ENCODE measurements around the gene RERE. TPM values are rescaled to one million over a fixed set of nuclear protein-coding genes. Genes with fewer than 3 reads are reported as not detected.

The RERE gene
- total RNA-seq, 1 experiment from 2014 or later: 161 TPM

GRCh38 chr1:8518490-8518801 lies 299.0 kb downstream of the RERE start:
- TF ChIP-seq TEAD1 (CRISPR knock-in tag; IDR thresholded peaks at IDR 0.05) (no peak), ETV6 (CRISPR knock-in tag; IDR thresholded peaks at IDR 0.05) (no peak), SP1 (CRISPR knock-in tag; conservative IDR thresholded peaks at IDR 0.05) (no peak)
- H3K36me3 Mint-ChIP-seq: peaks cover 11% of the 10 kb centered on the region
- no peak for ATAC-seq
- CTCF ChIA-PET: no interaction called here
- no peak overlapping the region for H3K4me3 Mint-ChIP-seq
- H3K9me3 Mint-ChIP-seq: peaks cover 3% of the 10 kb centered on the region
- peak overlapping the region; percentile 90 for H3K27ac Mint-ChIP-seq
- H3K4me1 Mint-ChIP-seq: peaks cover 40% of the 10 kb centered on the region
- POLR2A ChIA-PET: no interaction called here
- H3K27me3 Mint-ChIP-seq (ENCODE audit: low read depth): no peaks in the 10 kb centered on the region
- DNase-seq (ENCODE audit: low spot score): no peak

- peaks cover 38% of the 10 kb centered on the region for H3K4me1 Mint-ChIP-seq
- DNase-seq (ENCODE audit: low spot score) (no peak), ATAC-seq (peak; percentile 69)
- no peak overlapping the region for H3K4me3 Mint-ChIP-seq
- H3K36me3 Mint-ChIP-seq: peaks cover 5% of the 10 kb centered on the region; the same call in 1 of the 2 replicates
- TF ChIP-seq NFATC4 (CRISPR knock-in tag; IDR thresholded peaks at IDR 0.05) (no peak), ATF1 (CRISPR knock-in tag; IDR thresholded peaks at IDR 0.05) (no peak), ZNF138 (CRISPR knock-in tag; conservative IDR thresholded peaks at IDR 0.05) (no peak), ZNF263 (CRISPR knock-in tag; IDR thresholded peaks at IDR 0.05; ENCODE audit: low read depth) (no peak), AFF4 (CRISPR knock-in tag; IDR thresholded peaks at IDR 0.05; ENCODE audit: borderline replicate concordance) (no peak), NR2C2 (CRISPR knock-in tag; IDR thresholded peaks at IDR 0.05) (no peak), ZNF121 (CRISPR knock-in tag; IDR thresholded peaks at IDR 0.05) (no peak), ZNF281 (CRISPR knock-in tag; IDR thresholded peaks at IDR 0.05) (no peak), ZNF532 (CRISPR knock-in tag; IDR thresholded peaks at IDR 0.05; ENCODE audit: borderline replicate concordance) (no peak), ZSCAN18 (CRISPR knock-in tag; IDR thresholded peaks at IDR 0.05) (no peak), ELF4 (CRISPR knock-in tag; IDR thresholded peaks at IDR 0.05; ENCODE audit: low read depth) (no peak), TCF7 (CRISPR knock-in tag; IDR thresholded peaks at IDR 0.05; ENCODE audit: low read depth) (no peak), MLX (CRISPR knock-in tag; IDR thresholded peaks at IDR 0.05) (no peak), CBFB (CRISPR knock-in tag; IDR thresholded peaks at IDR 0.05; ENCODE audit: low read depth) (no peak), ZNF416 (CRISPR knock-in tag; IDR thresholded peaks at IDR 0.05) (no peak)
- peak overlapping the region; percentile 90 for H3K27ac Mint-ChIP-seq
- CTCF ChIA-PET: interaction anchor here (0.6 to 1.8 kb wide), 2 partner anchors 331 to 1695 kb away, joined by 4 read pairs; no protein-coding TSS in a partner anchor
- no peaks in the 10 kb centered on the region for H3K9me3 Mint-ChIP-seq
- H3K27me3 Mint-ChIP-seq (ENCODE audit: low read depth): no peaks in the 10 kb centered on the region
- POLR2A ChIA-PET: no interaction called here
These were observed 299.6 kb downstream of the RERE start for GRCh38 chr1:8517661-8518489.

All from WTC11 (cell line).